Endothelial cell of umbilical vein (primary cell): ENCODE results near the gene BRSK1. TPM values are rescaled to one million over a fixed set of nuclear protein-coding genes. Genes with fewer than 3 reads are reported as not detected.

Experiments
- BruUV-seq: library from RNA; stranded (reverse); fragments of 400-500 nt; replicated peaks from 2 replicates; lab custom pipeline; 2021; lab: Mats Ljungman, UMichigan
- CTCF ChIA-PET: fragments of 300-600, 350-600 bp; sonication (Branson Sonifier 250); formaldehyde crosslinking; loops from one replicate; lab custom pipeline; 2021; ENCODE audit warnings: antibody characterized with exemption, inconsistent platforms; lab: Charles Lee
- POLR2A ChIA-PET: fragments of 300-600, 350-600 bp; sonication (Branson Sonifier 250); formaldehyde crosslinking; loops from one replicate; lab custom pipeline; 2021; ENCODE audit warnings: antibody characterized with exemption, inconsistent platforms; lab: Charles Lee
- DNase-seq: peaks from one replicate; pipeline ENCODE4 v3.0.0-alpha.2; 2011; ENCODE audit warnings: low read depth, low spot score
- FAIRE-seq: peaks from 2 replicates; lab custom pipeline; 2011; peaks lifted over from hg19 to GRCh38; lab: Jason Lieb, UNC
- H2AFZ ChIP-seq: 2 replicates; pipeline ENCODE4 v1.6.0; 2012; ENCODE audit warnings: low read depth, low read length, control low read depth, inconsistent platforms
- H3K27ac ChIP-seq: 2 replicates; pipeline ENCODE4 v1.5.1; 2011; ENCODE audit warnings: low read depth, mild to moderate bottlenecking, control low read depth, low read length, moderate library complexity; ENCODE audit not compliant: insufficient read depth
- H3K27me3 ChIP-seq, 2 experiments: 2 replicates each; pipeline versions ENCODE4 v1.6.0 to v1.6.1; 2011; ENCODE audit warnings: low read length in 2 of 2, mixed read lengths in 1 of 2; ENCODE audit not compliant: control insufficient read depth in 2 of 2, insufficient read depth in 2 of 2
- H3K36me3 ChIP-seq, 2 experiments: 2 replicates in 1 of 2; 3 replicates in 1 of 2; pipeline ENCODE4 v1.5.1; 2011; ENCODE audit warnings: low read length in 2 of 2, mild to moderate bottlenecking in 1 of 2, moderate library complexity in 1 of 2; ENCODE audit not compliant: control insufficient read depth in 2 of 2, insufficient read depth in 2 of 2; ENCODE audit errors: extremely low read depth in 1 of 2
- H3K4me1 ChIP-seq: 3 replicates; pipeline ENCODE4 v1.5.1; 2011; ENCODE audit warnings: mild to moderate bottlenecking, low read length; ENCODE audit not compliant: control insufficient read depth, insufficient read depth; ENCODE audit errors: extremely low read depth
- H3K4me2 ChIP-seq: 2 replicates; pipeline ENCODE4 v1.6.1; 2011; ENCODE audit warnings: low read length, control low read depth, mixed read lengths; ENCODE audit not compliant: insufficient read depth
- H3K4me3 ChIP-seq, 3 experiments: fragments of 200-600 bp in 1 of 3; sonication (generic), shearing (Covaris generic) in 1 of 3; replicated peaks in 1 of 3; 2 replicates each; pipeline ENCODE4 v1.5.1; 2011 to 2016; ENCODE audit warnings: control low read depth in 3 of 3, low read length in 3 of 3, mild to moderate bottlenecking in 2 of 3, inconsistent platforms in 1 of 3, low read depth in 1 of 3, moderate library complexity in 1 of 3; ENCODE audit not compliant: insufficient read depth in 1 of 3
- H3K79me2 ChIP-seq: 2 replicates; pipeline ENCODE4 v1.6.0; 2012; ENCODE audit warnings: low read length, inconsistent platforms; ENCODE audit not compliant: control insufficient read depth, insufficient read depth
- H3K9ac ChIP-seq: replicated peaks from 2 replicates; pipeline ENCODE3; 2011; ENCODE audit warnings: low read length, control low read depth; ENCODE audit not compliant: insufficient read depth; ENCODE audit errors: extremely low read depth
- H3K9me1 ChIP-seq: replicated peaks from 3 replicates; pipeline ENCODE4 v1.6.0; 2011; ENCODE audit warnings: mild to moderate bottlenecking, low read length; ENCODE audit not compliant: control insufficient read depth, insufficient read depth; ENCODE audit errors: extremely low read depth
- H3K9me3 ChIP-seq: replicated peaks from 2 replicates; pipeline ENCODE4 v1.5.1; 2012; ENCODE audit warnings: low read length, inconsistent platforms; ENCODE audit not compliant: control insufficient read depth, insufficient read depth
- H4K20me1 ChIP-seq: replicated peaks from 2 replicates; pipeline ENCODE3; 2011; ENCODE audit warnings: mild to moderate bottlenecking, low read length; ENCODE audit not compliant: control insufficient read depth, insufficient read depth; ENCODE audit errors: extremely low read depth
- FOS ChIP-seq: IDR thresholded peaks from 2 replicates; pipeline ENCODE4 v1.6.1; 2011; ENCODE audit warnings: mild to moderate bottlenecking, low read length, moderate library complexity, borderline replicate concordance; ENCODE audit not compliant: insufficient read depth
- JUN ChIP-seq: IDR thresholded peaks from 2 replicates; pipeline ENCODE4 v1.6.1; 2011; ENCODE audit warnings: borderline replicate concordance, low read depth; ENCODE audit not compliant: insufficient read length, insufficient read depth
- MAX ChIP-seq: IDR thresholded peaks from 2 replicates; pipeline ENCODE4 v1.6.1; 2011; ENCODE audit not compliant: insufficient read depth, insufficient read length
- MYC ChIP-seq: IDR thresholded peaks from one replicate; pipeline ENCODE4 v1.6.1; 2011; ENCODE audit warnings: mild to moderate bottlenecking, low read depth, low read length
- POLR2A ChIP-seq: IDR thresholded peaks from 2 replicates; pipeline ENCODE4 v1.6.1; 2012; ENCODE audit warnings: low read depth, mild to moderate bottlenecking, control low read depth, low read length
- POLR2AphosphoS5 ChIP-seq: IDR thresholded peaks from 2 replicates; pipeline ENCODE4 v1.6.1; 2012; ENCODE audit warnings: low read depth, mild to moderate bottlenecking, control low read depth, low read length, moderate library complexity; ENCODE audit not compliant: insufficient read depth
- dilution Hi-C: fragments of 300-500 bp; cut with MboI; formaldehyde crosslinking; loops from one replicate; pipeline ENCODE4 v1.15.0; 2019; ENCODE audit warnings: low sequenced_read_pairs; ENCODE audit not compliant: extremely low pct_ligation_motif_present
- intact Hi-C: fragments of 100-400 bp; cut with micrococcal nuclease; formaldehyde crosslinking; loops from one replicate; pipeline ENCODE4 v1.10.0; 2022
- polyA plus RNA-seq, 4 experiments: library from polyadenylated mRNA; depleted of rRNA in 3 of 4; stranded (reverse) in 3 of 4; unstranded in 1 of 4; fragments of >200 nt; gene quantifications; 2 replicates each; pipeline versions ENCODE4 v1.2.1 to v1.2.3, GENCODE V29; 2011 to 2012; ENCODE audit warnings: missing spikeins in 1 of 4
- total RNA-seq: library from RNA; stranded (reverse); gene quantifications from 2 replicates; pipeline ENCODE4 v1.2.3, GENCODE V29; 2021
- TF ChIP-seq, protein P1 (sequence below), 2 donors: IDR thresholded peaks; 1 replicate in 1 of 2; 2 replicates in 1 of 2; pipeline ENCODE4 v1.5.1; 2011; ENCODE audit warnings: low read length in 2 of 2, mild to moderate bottlenecking in 2 of 2, moderate library complexity in 2 of 2, control low read depth in 1 of 2, inconsistent platforms in 1 of 2, low read depth in 1 of 2; ENCODE audit not compliant: insufficient read depth in 1 of 2; ENCODE audit errors: extremely low read depth in 1 of 2

Gene BRSK1
- total and polyA plus RNA-seq, 2 donors (not counting 3 experiments of a cell fraction or from before 2014, with no cell fraction given), result 0.33 to 0.44 TPM

GRCh38 chr19:55239004-55239403 lies 44.8 kb upstream of the BRSK1 start:
- H3K27me3 ChIP-seq, result no peaks in the 10 kb centered on the region
- FAIRE-seq (no peak), DNase-seq (no peak)
- no peak overlapping the region for H2AFZ ChIP-seq
- dilution Hi-C loops (no loop called here), intact Hi-C loops (no loop called here)
- TF ChIP-seq JUN, result no peak
- no peak for TF ChIP-seq POLR2AphosphoS5
- no peak for TF ChIP-seq POLR2A
- TF ChIP-seq, protein P1, sequence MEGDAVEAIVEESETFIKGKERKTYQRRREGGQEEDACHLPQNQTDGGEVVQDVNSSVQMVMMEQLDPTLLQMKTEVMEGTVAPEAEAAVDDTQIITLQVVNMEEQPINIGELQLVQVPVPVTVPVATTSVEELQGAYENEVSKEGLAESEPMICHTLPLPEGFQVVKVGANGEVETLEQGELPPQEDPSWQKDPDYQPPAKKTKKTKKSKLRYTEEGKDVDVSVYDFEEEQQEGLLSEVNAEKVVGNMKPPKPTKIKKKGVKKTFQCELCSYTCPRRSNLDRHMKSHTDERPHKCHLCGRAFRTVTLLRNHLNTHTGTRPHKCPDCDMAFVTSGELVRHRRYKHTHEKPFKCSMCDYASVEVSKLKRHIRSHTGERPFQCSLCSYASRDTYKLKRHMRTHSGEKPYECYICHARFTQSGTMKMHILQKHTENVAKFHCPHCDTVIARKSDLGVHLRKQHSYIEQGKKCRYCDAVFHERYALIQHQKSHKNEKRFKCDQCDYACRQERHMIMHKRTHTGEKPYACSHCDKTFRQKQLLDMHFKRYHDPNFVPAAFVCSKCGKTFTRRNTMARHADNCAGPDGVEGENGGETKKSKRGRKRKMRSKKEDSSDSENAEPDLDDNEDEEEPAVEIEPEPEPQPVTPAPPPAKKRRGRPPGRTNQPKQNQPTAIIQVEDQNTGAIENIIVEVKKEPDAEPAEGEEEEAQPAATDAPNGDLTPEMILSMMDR (IDR thresholded peaks at IDR 0.05; ENCODE audit: extremely low read depth in 1 of 2, insufficient read depth in 1 of 2, low read depth in 1 of 2, low read length in 2 of 2), result no peak
- TF ChIP-seq FOS, result no peak
- H3K27ac ChIP-seq, result no peak overlapping the region
- H3K79me2 ChIP-seq, result no peaks in the 10 kb centered on the region
- H3K9ac ChIP-seq, result no peak overlapping the region
- no peak overlapping the region for H3K4me3 ChIP-seq
- no TSS peak for BruUV-seq
- no peaks in the 10 kb centered on the region for H4K20me1 ChIP-seq
- H3K9me1 ChIP-seq, result no peaks in the 10 kb centered on the region
- CTCF ChIA-PET, result no interaction called here
- no peaks in the 10 kb centered on the region for H3K4me1 ChIP-seq
- POLR2A ChIA-PET, result no interaction called here
- no peak overlapping the region for H3K4me2 ChIP-seq
- H3K9me3 ChIP-seq, result no peaks in the 10 kb centered on the region
- H3K36me3 ChIP-seq, result peaks cover 16 to 58% of the 10 kb centered on the region in 2 experiments

GRCh38 chr19:55240713-55241020 lies 43.1 kb upstream of the BRSK1 start:
- no peaks in the 10 kb centered on the region for H3K79me2 ChIP-seq
- H3K9ac ChIP-seq, result no peak overlapping the region
- peaks cover 13 to 67% of the 10 kb centered on the region in 2 experiments for H3K36me3 ChIP-seq
- no peak overlapping the region for H3K4me2 ChIP-seq
- BruUV-seq, result no TSS peak
- H2AFZ ChIP-seq, result no peak overlapping the region
- no peak for DNase-seq
- intact Hi-C loops, result no loop called here
- H3K27ac ChIP-seq, result no peak overlapping the region
- dilution Hi-C loops, result no loop called here
- H3K9me1 ChIP-seq, result no peaks in the 10 kb centered on the region
- FAIRE-seq, result no peak
- no peaks in the 10 kb centered on the region for H3K4me1 ChIP-seq
- H3K4me3 ChIP-seq, result no peak overlapping the region
- H3K27me3 ChIP-seq, result no peaks in the 10 kb centered on the region
- ChIA-PET POLR2A (no interaction called here), CTCF (interaction anchor here (0.6 kb wide), 1 partner anchor 206 kb away, joined by 3 read pairs; no protein-coding TSS in a partner anchor)
- H4K20me1 ChIP-seq, result no peaks in the 10 kb centered on the region
- TF ChIP-seq MYC, result no peak
- no peak for TF ChIP-seq FOS
- TF ChIP-seq JUN, result no peak
- TF ChIP-seq, protein P1 (IDR thresholded peaks at IDR 0.05; ENCODE audit: extremely low read depth in 1 of 2, insufficient read depth in 1 of 2, low read depth in 1 of 2, low read length in 2 of 2), result no peak
- no peak for TF ChIP-seq MAX
- TF ChIP-seq POLR2A, result no peak
- no peaks in the 10 kb centered on the region for H3K9me3 ChIP-seq
